IPS-NIHi7 (cell line): ENCODE measurements around the gene DYNC2H1.

ENCODE experiments used
- DNase-seq: peaks from one replicate; pipeline ENCODE4 v3.0.0; 2012; ENCODE audit warnings: mixed read lengths; ENCODE audit errors: extremely low spot score

The DYNC2H1 gene

GRCh38 chr11:103108933-103109817, at the start of gene DYNC2H1:
TSS of gene DYNC2H1 (plus strand) at chr11:103109426. CDS start at chr11:103109575, 149 bp downstream.
- DNase-seq = peak; percentile 96

GRCh38 chr11:103061656-103062055, 47.6 kb upstream of the DYNC2H1 start:
- DNase-seq = no peak

- DNase-seq = no peak
Measured at GRCh38 chr11:103067118-103067517, 42.1 kb upstream of the DYNC2H1 start.

GRCh38 chr11:103069367-103069766, 39.9 kb upstream of the DYNC2H1 start:
- DNase-seq = peak; percentile 9

GRCh38 chr11:103070142-103070541, 39.1 kb upstream of the DYNC2H1 start:
- DNase-seq = no peak

- DNase-seq = no peak
Measured at GRCh38 chr11:103071008-103071407, 38.2 kb upstream of the DYNC2H1 start.

GRCh38 chr11:103076361-103076760, 32.9 kb upstream of the DYNC2H1 start:
- no peak for DNase-seq

- no peak for DNase-seq
Measured at GRCh38 chr11:103077554-103077953, 31.7 kb upstream of the DYNC2H1 start.

GRCh38 chr11:103078710-103079109, 30.5 kb upstream of the DYNC2H1 start:
- no peak for DNase-seq

- DNase-seq = no peak
Measured at GRCh38 chr11:103079833-103080232, 29.4 kb upstream of the DYNC2H1 start.

GRCh38 chr11:103085758-103086365, 23.4 kb upstream of the DYNC2H1 start:
- no peak for DNase-seq

- no peak for DNase-seq
Measured at GRCh38 chr11:103086461-103086860, 22.8 kb upstream of the DYNC2H1 start.

GRCh38 chr11:103091064-103091800, 18.0 kb upstream of the DYNC2H1 start:
- peak; percentile 33 for DNase-seq

GRCh38 chr11:103091801-103092524, 17.3 kb upstream of the DYNC2H1 start, which contains the start of gene DCUN1D5:
TSS of gene DCUN1D5 (minus strand) at chr11:103092160. CDS start at chr11:103091872, 288 bp downstream.
- peak; percentile 95 for DNase-seq

- no peak for DNase-seq
Measured at GRCh38 chr11:103097279-103097678, 11.9 kb upstream of the DYNC2H1 start.

- no peak for DNase-seq
Measured at GRCh38 chr11:103109818-103110388, 677 bp downstream of the DYNC2H1 start.

- no peak for DNase-seq
Measured at GRCh38 chr11:103110391-103110790, 1.2 kb downstream of the DYNC2H1 start.

- no peak for DNase-seq
Measured at GRCh38 chr11:103111400-103111799, 2.2 kb downstream of the DYNC2H1 start.

- no peak for DNase-seq
Measured at GRCh38 chr11:103112364-103112763, 3.1 kb downstream of the DYNC2H1 start.

GRCh38 chr11:103114836-103115235, 5.6 kb downstream of the DYNC2H1 start:
- no peak for DNase-seq

GRCh38 chr11:103125462-103125861, 16.2 kb downstream of the DYNC2H1 start:
- DNase-seq = no peak
